SIG-M5 treated with dmso at 0.1 percent for 504 hours (cell line): Measurements from ENCODE around the gene NOX5.
"Not testable (repeated sequence)": the region's sequence is repeated elsewhere in the genome, so short reads cannot be mapped to it uniquely, and the experiment has no call there.

Experiments
- DNase-seq: peaks from one replicate; lab custom pipeline; 2025; ENCODE audit not compliant: unreplicated experiment; lab: John Stamatoyannopoulos, UW

NOX5 gene

GRCh38 chr15:69049976-69050375 lies 35.5 kb downstream of the NOX5 start:
- no peak for DNase-seq

GRCh38 chr15:69055251-69055650 lies 40.8 kb downstream of the NOX5 start:
- DNase-seq, result no peak

- DNase-seq, result no peak
These were observed 41.9 kb downstream of the NOX5 start for GRCh38 chr15:69056365-69056764.

GRCh38 chr15:69058830-69059556 lies 44.5 kb downstream of the NOX5 start:
- peak; percentile 69 for DNase-seq

- no peak for DNase-seq
These were observed 45.1 kb downstream of the NOX5 start for GRCh38 chr15:69059557-69059943.

DNA sequence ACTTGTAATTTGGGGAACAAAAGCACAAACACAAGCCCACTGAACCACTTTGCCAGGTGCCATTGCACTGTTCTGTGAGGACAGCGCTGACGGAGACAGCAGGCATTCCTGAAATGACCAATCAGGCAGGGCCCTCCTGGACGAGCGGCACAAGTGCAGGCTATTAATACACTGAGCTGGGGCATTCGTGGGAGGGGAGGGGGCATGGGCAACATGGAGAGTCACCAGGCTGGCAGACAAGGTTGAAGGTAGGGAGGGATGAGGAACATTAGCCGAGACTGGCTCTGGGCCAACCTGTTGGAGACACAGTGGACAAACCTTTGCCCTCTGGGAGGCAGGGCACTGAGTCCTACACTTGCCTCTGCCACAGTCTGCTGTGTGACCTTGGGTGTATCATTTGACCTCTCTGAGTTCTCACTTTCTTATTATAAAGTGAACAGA lies 45.6 kb downstream of the NOX5 start:
- DNase-seq, result no peak

DNA sequence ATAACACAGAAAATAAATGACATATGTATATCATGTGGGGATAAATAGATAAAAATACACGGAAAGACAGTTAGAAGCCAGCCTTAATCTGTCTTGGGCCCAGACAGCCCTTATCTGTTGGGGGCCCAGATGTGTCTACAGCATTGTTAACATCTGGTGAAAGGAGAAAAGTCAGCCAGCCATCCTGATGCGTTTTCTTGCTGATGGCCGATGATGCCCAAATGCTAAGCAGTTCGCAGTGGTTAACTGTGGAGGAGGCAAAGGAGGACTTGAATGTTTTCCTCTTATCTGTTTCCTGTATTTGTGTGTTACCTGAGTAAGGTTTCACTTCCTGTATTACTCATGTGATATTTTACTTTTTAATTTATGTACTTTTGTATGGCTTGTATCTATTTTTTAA lies 46.2 kb downstream of the NOX5 start:
- DNase-seq, result no peak

- no peak for DNase-seq
These were observed 46.9 kb downstream of the NOX5 start for GRCh38 chr15:69061414-69061842.

DNA sequence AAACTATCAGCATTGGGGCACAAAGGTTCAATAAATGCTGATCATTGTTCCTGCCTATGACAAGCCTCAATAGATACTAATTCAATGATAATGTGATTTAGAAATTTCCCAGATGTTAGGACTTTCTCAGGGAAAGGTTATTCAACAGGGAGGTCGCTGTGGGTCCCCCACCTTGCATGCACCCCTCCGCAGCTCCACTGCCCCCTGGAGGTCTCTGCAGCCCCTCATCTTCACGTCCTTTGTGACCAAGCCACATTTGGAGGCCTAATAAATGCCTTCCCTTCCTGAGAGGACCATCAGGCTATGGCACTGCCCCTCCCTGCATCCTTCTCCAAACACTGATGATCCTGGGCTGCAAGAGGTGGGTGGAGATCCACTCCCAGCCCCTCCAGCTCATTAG lies 50.2 kb downstream of the NOX5 start:
- no peak for DNase-seq

- no peak for DNase-seq
These were observed 51.8 kb downstream of the NOX5 start for GRCh38 chr15:69066007-69066995.

DNA sequence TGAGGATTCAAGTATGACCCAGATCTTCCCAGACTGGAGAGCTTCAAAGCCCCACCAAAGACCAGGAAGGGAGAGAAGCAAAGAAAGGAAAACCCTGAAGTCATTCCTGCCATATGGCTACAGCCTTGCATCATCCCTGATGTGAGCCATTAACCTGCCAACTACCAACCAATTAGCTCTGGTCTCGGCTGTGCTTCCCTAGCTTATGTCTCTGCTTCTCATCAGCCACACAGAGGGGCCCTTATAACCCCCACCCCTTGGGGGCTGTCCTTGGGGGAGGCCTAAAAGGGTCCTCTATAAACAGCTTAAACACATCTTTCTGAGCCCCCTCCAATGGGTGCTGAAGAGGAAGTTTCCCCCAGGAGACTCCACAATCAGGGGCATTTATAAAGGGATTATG lies 52.8 kb downstream of the NOX5 start:
- DNase-seq, result no peak

- DNase-seq, result no peak
These were observed 53.7 kb downstream of the NOX5 start for GRCh38 chr15:69068157-69068556.

DNA sequence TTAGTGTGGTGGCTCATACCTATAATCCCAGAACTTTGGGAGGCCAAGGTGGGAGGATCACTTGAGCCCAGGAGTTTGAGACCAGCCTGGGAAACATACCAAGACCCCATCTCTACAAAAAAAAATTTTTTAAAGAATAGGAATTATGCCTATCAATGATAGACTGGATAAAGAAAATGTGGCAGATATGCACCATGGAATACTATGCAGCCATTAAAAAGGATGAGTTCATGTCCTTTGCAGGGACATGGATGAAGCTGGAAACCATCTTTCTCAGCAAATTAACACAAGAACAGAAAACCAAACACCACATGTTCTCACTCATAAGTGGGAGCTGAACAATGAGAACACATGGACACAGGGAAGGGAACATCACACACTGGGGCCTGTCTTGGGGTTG lies 54.8 kb downstream of the NOX5 start:
- not testable (repeated sequence) for DNase-seq

- DNase-seq, result no peak
These were observed 55.5 kb downstream of the NOX5 start for GRCh38 chr15:69069996-69070395.

GRCh38 chr15:69070396-69070795 lies 55.9 kb downstream of the NOX5 start:
- no peak for DNase-seq

DNA sequence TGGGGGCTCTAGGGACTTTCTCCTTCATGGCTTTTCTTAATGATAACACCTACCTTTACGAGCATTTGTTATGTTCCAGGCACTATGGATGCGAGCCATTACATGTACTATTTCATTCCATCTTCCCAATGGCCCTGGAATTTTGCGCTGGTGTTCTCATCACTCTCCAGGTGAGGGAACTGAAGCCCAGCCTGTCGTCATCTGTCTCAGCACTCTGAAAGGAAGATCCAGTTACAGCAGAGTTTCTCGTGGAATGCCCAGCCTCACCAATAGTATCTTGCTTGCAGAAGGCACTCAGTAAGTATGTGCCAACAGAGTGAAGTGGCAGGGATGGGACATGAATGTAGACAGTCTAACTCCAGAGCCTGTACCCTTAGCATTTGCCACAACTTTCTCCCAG lies 56.8 kb downstream of the NOX5 start:
- DNase-seq, result no peak

GRCh38 chr15:69072906-69073305 lies 58.4 kb downstream of the NOX5 start:
- DNase-seq, result no peak

DNA sequence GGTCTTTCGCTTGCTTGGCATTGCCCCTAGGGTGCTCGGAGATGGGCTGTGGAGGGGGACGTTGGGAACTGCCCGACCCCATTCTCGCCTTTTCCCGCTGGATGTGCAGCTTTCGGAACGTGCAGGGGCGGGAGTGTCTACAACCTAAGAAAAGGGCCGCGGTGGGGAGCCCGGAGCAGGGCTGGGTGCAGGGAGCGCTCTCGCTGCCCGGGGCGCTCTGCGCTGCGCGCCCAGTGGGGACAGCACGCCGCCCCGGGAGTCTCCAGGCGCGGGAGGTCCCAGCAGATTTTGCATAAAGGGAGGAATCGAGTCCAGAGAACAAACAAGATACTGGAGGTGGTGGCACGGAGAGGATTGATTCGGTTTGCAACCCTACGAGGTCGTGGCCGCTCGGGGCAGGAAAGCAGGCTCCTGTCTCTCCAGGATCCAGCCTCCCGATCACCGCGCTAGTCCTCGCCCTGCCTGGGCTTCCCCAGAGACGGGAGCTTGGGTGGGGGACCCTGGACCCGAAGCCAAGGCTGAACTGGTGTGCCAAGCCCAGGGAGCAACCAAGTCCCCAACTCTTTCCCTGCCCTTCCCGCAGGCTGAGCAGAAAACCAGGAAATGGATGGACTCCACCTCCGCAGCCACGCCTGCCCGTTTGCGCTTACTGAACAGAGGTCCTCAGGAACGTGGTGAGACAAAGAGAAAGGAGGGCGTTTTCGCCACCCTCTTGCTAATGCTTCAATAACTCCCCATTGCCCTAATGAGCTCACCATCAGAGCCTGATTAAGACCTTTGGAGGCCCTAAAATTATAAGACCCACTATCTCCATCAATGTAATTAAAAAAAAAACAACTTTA lies 59.7 kb downstream of the NOX5 start:
- peak; percentile 24 for DNase-seq

- DNase-seq, result peak; percentile 8
These were observed 60.3 kb downstream of the NOX5 start for GRCh38 chr15:69074843-69075224.

DNA sequence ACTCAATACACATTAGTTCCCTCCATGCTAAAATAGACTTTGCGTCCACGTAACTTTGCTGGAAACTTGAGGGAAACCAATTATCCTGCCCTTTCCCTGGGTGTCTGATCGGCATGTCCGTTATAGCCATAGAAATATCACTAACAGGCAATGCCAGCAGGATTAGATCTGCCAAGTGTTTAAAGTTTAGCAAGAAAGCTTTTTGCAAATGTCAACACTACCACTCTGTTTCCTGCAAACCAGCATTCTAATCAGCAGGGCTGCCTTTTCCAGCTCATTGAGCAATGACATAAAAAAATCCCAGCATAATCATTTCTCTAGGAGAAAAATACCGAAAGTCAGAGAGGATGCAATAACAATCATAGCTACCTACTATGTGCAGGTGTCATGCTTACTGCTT lies 60.9 kb downstream of the NOX5 start:
- DNase-seq, result no peak

DNA sequence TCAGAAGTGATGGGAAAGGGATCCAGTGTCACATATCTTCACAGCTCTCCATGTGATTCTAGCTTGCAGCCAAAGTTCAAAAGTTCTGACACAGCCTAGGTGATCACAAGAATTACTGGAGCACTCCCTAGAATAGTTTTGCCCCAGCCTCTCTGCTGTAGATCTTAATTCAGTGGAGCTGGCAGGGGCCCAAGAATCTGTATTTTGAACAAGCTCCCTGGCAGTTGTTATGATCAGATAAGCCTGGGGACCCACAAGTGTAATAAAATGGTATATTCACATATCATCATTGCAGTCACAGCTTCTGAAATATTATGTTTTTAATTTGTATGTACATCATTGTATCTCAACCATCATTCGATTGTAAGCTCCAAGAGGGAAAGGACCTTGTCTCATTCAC lies 62.3 kb downstream of the NOX5 start:
- no peak for DNase-seq
